ENCODE measurements around the gene LRMDA.

GRCh38 chr10:76555067-76555670 lies 1123.7 kb downstream of the LRMDA start:
- TF ChIP-seq CTCF (IDR thresholded peaks at IDR 0.05; ENCODE audit: borderline replicate concordance, extremely low read depth, low read length, poor library complexity, severe bottlenecking) (no peak), EZH2 (IDR thresholded peaks at IDR 0.05; ENCODE audit: borderline replicate concordance, low read depth, low read length, severe bottlenecking) (no peak)

Data from DND-41 (cell line).